ENCODE data around the gene PRKAR1A. TPM values are rescaled to one million over a fixed set of nuclear protein-coding genes. Genes with fewer than 3 reads are reported as not detected.

Gene PRKAR1A
- total RNA-seq, 2 experiments from 2014 or later, result 158 to 332 TPM

DNA sequence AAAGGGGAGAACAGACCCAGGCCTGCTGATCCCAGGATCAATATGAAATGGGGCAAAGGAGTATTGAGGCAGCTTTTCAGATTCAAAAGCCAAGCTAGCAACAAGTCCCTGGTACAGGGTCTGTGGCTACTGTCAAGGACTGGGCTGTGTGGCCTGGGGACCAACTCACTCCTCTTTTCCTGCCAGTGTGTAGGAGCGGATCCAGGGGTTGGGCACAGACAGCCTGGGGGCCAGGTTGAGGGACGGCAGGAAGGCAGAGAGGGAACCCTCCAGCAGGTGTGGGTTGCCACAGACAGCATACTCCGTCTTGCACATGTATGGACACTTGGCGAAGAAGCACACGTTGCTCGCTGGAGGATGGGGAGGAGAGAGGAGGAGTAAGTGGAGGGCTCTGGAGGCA is 29.6 kb downstream of the PRKAR1A start:
- Histone ChIP-seq H3K9me2 (ENCODE audit: insufficient read depth, low read length) (no peaks in the 10 kb centered on the region), H4K20me1 (ENCODE audit: insufficient read depth, low read length) (no peaks in the 10 kb centered on the region), H3K4me1 (ENCODE audit: insufficient read depth, low read length, poor library complexity, severe bottlenecking) (peaks cover 18% of the 10 kb centered on the region), H3K4me2 (ENCODE audit: low read length) (no peak overlapping the region), H3K27ac (ENCODE audit: low read depth, low read length, poor library complexity, severe bottlenecking) (no peak overlapping the region), H2AFZ (ENCODE audit: low read length) (no peak overlapping the region), H3K4me3 (ENCODE audit: low read depth, low read length, poor library complexity, severe bottlenecking) (no peak overlapping the region), H3K36me3 (ENCODE audit: insufficient read depth, low read length) (peaks cover 14% of the 10 kb centered on the region; the same call in 1 of the 2 replicates), H3K79me2 (ENCODE audit: insufficient read depth, low read depth, low read length) (no peaks in the 10 kb centered on the region), H3K9me3 (ENCODE audit: low read length) (no peaks in the 10 kb centered on the region)
- ChIA-PET POLR2A (interaction anchor here (0.5 kb wide), 1 partner anchor 732 kb away, joined by 3 read pairs; no protein-coding TSS in a partner anchor), CTCF (ENCODE audit: unreplicated experiment) (no interaction called here)
- TF ChIP-seq EZH2phosphoT487 (IDR thresholded peaks at IDR 0.05; ENCODE audit: borderline replicate concordance, low read depth, low read length), result no peak
- TF ChIP-seq, protein P1, sequence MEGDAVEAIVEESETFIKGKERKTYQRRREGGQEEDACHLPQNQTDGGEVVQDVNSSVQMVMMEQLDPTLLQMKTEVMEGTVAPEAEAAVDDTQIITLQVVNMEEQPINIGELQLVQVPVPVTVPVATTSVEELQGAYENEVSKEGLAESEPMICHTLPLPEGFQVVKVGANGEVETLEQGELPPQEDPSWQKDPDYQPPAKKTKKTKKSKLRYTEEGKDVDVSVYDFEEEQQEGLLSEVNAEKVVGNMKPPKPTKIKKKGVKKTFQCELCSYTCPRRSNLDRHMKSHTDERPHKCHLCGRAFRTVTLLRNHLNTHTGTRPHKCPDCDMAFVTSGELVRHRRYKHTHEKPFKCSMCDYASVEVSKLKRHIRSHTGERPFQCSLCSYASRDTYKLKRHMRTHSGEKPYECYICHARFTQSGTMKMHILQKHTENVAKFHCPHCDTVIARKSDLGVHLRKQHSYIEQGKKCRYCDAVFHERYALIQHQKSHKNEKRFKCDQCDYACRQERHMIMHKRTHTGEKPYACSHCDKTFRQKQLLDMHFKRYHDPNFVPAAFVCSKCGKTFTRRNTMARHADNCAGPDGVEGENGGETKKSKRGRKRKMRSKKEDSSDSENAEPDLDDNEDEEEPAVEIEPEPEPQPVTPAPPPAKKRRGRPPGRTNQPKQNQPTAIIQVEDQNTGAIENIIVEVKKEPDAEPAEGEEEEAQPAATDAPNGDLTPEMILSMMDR (conservative IDR thresholded peaks at IDR 0.05; ENCODE audit: low read length), result no peak
- intact Hi-C loops (cut with micrococcal nuclease; ENCODE audit: unreplicated experiment), result loop anchor here (2.0 kb wide), 1 partner anchor 219 kb away; no protein-coding TSS in a partner anchor
- BruUV-seq (replicated peaks), result no TSS peak
- no peak for DNase-seq (ENCODE audit: low spot score)

DNA sequence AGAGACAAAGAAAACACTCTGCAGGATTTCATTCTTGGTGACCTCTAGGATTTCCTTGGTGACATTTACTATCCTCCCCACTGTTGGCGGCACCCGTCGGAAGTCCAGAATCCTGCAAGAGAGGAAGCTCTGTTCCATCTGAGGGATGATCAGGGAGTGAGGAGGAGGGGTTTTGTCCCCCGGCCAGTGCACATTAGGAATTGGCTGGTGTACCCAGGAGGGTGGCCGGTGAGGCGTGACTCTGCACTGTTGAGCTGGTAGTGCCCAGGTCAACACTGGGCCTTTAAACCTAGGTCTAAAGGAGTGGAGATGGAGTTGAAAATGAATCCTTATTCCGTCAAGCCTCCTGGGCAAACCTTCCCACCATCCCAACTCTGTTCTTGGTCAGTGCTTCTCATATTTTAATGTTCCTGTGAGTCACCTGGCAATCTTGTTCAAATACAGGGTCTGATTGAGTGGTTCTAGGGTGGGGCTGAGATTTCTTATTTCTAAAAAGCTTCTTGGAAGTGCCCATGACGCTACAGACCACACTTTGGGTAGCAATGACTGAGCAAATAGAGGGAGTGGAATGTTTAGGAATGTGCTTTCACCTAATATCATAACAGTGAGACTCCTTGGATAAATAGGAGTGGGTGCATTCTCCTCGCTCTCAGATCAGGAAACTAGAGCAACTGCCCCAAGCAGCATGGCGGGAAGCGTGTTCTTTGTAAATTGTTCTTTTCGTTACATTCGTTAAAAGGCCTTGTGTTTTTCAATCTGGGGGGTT is 30.7 kb downstream of the PRKAR1A start:
- H3K36me3 ChIP-seq (ENCODE audit: insufficient read depth, low read length), result peaks cover 4% of the 10 kb centered on the region; the same call in 1 of the 2 replicates
- no peak for DNase-seq (ENCODE audit: low spot score)
- no peak overlapping the region for H3K27ac ChIP-seq (ENCODE audit: low read depth, low read length, poor library complexity, severe bottlenecking)
- H3K4me3 ChIP-seq (ENCODE audit: low read depth, low read length, poor library complexity, severe bottlenecking), result no peak overlapping the region
- TF ChIP-seq EZH2phosphoT487 (IDR thresholded peaks at IDR 0.05; ENCODE audit: borderline replicate concordance, low read depth, low read length), result no peak
- TF ChIP-seq, protein P1 (conservative IDR thresholded peaks at IDR 0.05; ENCODE audit: low read length), result no peak
- H3K9me3 ChIP-seq (ENCODE audit: low read length), result no peaks in the 10 kb centered on the region
- no peak overlapping the region for H3K4me2 ChIP-seq (ENCODE audit: low read length)
- H4K20me1 ChIP-seq (ENCODE audit: insufficient read depth, low read length), result no peaks in the 10 kb centered on the region
- H3K79me2 ChIP-seq (ENCODE audit: insufficient read depth, low read depth, low read length), result no peaks in the 10 kb centered on the region
- ChIA-PET POLR2A (no interaction called here), CTCF (ENCODE audit: unreplicated experiment) (no interaction called here)
- peaks cover 18% of the 10 kb centered on the region for H3K4me1 ChIP-seq (ENCODE audit: insufficient read depth, low read length, poor library complexity, severe bottlenecking)
- H2AFZ ChIP-seq (ENCODE audit: low read length), result no peak overlapping the region
- BruUV-seq (replicated peaks), result no TSS peak
- no peaks in the 10 kb centered on the region for H3K9me2 ChIP-seq (ENCODE audit: insufficient read depth, low read length)
- intact Hi-C loops (cut with micrococcal nuclease; ENCODE audit: unreplicated experiment), result no loop called here

Data from OCI-LY7 (cell line).